Cardiac fibroblast (primary cell): ENCODE data around the gene TAOK1.

ENCODE experiments used
- DNase-seq, 2 donors: peaks; one replicate each; pipeline versions ENCODE4 v3.0.0 to v3.0.0-alpha.2; 2010; ENCODE audit warnings: low read depth in 2 of 2
- H3K4me3 ChIP-seq, 2 donors: replicated peaks in 1 of 2; 1 replicate in 1 of 2; 2 replicates in 1 of 2; pipeline ENCODE4 v1.5.1; 2011; ENCODE audit warnings: low read depth in 2 of 2, low read length in 2 of 2, mild to moderate bottlenecking in 2 of 2, moderate library complexity in 1 of 2
- CTCF ChIP-seq: IDR thresholded peaks from one replicate; pipeline ENCODE4 v1.5.1; 2011; ENCODE audit warnings: low read depth, mild to moderate bottlenecking, low read length, inconsistent platforms

The TAOK1 gene

DNA sequence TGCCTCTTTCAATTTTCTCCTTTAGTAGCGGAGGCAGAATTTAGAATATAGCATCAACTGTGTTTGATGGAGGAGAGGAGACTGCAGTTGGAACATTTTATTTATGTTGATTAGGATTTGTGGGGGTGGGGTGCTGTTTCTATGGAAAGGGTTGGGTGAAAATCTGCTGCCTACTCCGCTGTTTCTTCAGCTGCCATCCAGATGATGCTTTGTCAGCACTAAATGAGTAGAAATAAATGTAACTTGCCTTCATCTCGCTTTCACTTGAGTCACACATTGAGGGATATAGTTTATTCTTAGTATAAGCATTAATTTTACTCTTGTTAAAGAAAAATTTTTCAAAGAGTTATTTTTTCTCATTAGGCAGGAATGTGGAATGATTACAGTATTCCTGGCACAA lies 134.5 kb downstream of the TAOK1 start:
- no peak overlapping the region for H3K4me3 ChIP-seq
- no peak for DNase-seq
- TF ChIP-seq CTCF: no peak

GRCh38 chr17:29526322-29526721 lies 136.2 kb downstream of the TAOK1 start:
- no peak for TF ChIP-seq CTCF
- peak in 1 of 2 donors; percentile 33 for DNase-seq

DNA sequence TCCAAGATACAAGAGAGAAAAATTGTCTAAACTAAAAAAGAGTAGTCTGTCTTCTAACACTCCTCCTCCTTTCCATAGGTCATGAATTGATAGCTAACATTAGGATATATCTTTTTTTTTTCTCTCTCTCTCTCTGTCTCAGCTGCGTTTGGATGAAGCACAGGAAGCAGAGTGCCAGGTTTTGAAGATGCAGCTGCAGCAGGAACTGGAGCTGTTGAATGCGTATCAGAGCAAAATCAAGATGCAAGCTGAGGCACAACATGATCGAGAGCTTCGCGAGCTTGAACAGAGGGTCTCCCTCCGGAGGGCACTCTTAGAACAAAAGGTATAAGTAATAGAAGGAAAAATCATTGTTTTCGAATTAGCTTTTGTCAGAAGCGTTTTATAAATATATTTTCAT lies 143.8 kb downstream of the TAOK1 start:
- no peak for DNase-seq
- no peak for TF ChIP-seq CTCF
- no peak overlapping the region for H3K4me3 ChIP-seq

More at GRCh38 chr17:29526322-29526721, 136.2 kb downstream of the TAOK1 start:
- H3K4me3 ChIP-seq: no peak overlapping the region

- no peak overlapping the region for H3K4me3 ChIP-seq
- no peak for TF ChIP-seq CTCF
Measured at GRCh38 chr17:29544066-29544465, 153.9 kb downstream of the TAOK1 start.

GRCh38 chr17:29546085-29546484 lies 155.9 kb downstream of the TAOK1 start:
- no peak for TF ChIP-seq CTCF
- peak; percentile 27 for DNase-seq
- no peak overlapping the region for H3K4me3 ChIP-seq

More at GRCh38 chr17:29544066-29544465, 153.9 kb downstream of the TAOK1 start:
- no peak for DNase-seq

DNA sequence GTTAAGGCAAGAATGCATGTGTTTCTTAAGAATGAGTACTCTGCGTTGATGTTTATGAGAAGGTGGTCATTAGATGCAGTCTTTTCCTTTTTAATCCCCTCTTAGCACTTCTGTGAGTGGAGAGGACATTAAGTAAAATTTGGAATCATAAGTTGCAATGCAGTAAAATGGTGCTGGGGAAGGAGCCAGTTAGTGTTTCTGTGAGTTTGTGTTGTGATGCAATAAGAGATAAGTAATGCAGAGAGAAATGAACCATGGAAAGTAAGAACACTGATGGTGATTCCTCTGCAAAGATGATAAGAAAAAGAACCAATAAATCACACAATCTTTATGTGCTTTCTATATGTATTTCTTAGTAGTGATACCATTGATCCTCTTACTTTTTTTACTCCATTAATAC lies 156.7 kb downstream of the TAOK1 start:
- no peak overlapping the region for H3K4me3 ChIP-seq
- TF ChIP-seq CTCF: no peak
- DNase-seq: peak in 1 of 2 donors; percentile 32
